ENCODE results near the gene PHLPP1.
"Not testable (repeated sequence)": the region's sequence is repeated elsewhere in the genome, so short reads cannot be mapped to it uniquely, and the experiment has no call there.

PHLPP1 gene

DNA sequence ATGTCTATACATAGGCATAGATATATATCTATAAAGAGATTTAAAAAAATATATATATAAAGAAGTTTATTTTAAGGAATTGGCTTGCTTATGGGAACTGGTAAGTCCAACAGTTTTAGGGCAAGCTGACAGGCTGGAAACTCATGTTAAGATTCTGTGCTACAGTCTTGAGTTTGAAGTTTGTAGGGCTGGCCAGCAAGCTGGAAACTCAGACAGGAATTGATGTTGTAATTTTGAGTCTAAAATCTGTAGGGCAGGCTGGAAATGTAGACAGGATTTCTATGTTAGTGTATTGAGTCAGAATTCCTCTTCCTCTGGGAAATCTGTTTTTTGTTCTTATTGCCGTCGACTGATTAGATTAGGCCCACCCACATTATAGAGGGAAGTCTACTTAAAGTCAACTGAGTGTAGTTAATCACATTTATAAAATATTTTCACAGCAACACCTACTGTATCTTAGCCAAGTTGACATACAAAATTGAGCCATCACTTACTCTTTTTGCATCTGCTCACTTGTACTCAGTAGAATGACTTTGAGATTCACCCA lies 60.8 kb downstream of the PHLPP1 start:
- no peak for DNase-seq

DNA sequence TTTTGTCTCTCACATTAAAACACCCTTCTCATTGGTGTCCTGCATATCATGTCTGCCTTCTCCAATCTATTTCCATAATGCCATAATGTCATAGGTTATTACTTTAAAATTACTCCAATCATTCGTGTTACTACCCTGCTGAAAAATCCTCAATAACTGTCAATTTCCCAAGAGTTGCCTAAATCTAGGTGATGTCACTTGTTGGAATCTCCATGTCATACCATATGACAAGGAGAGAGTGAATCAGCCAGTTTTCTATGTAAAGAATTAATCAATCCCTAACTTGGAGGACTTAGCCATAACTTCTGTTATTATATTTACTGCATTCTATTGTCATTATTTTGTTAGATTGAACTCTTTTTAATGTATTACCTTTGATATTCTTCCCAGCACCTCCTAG lies 62.5 kb downstream of the PHLPP1 start:
- DNase-seq, result no peak

DNA sequence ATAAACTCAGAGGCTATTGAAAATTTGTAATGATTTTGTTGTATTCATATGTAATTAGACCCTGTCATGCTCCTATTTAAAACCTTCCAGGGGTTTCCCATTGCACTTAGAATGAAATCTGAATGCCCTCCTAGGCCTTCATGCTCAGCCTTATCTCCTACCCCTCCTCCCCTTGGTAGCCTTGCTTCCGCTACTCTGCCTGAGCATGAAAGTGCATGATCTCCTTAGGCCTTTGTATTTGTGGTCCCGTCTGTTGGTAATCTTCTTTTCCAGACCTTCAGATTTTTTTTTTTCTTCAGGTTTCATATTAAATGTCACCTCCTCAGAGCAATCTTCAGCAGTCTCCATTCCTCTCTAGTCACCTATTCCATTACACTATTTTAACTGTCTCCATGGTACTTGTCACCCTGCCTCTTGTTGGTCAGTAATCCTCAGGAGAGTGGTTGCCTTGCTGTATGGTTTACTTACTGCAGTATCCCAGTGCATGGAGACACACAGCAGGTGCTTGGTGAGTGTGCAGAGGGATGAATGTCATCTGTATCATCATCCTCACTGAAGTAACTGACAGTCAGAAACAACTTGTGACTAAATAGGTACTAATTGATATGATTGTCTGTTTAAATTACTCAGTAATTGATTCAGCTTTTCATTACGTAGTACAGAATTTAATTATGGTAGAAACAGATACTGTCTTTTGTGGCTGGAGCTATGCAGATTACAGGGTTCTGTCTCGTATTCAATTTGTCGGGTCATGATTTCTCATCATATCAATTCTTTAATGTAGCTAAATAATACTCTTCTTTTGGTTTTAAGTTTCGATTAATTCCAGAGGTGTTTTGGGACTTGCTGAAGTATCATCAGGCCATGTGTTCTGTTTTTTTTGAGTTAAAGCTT lies 63.9 kb downstream of the PHLPP1 start:
- no peak for DNase-seq

DNA sequence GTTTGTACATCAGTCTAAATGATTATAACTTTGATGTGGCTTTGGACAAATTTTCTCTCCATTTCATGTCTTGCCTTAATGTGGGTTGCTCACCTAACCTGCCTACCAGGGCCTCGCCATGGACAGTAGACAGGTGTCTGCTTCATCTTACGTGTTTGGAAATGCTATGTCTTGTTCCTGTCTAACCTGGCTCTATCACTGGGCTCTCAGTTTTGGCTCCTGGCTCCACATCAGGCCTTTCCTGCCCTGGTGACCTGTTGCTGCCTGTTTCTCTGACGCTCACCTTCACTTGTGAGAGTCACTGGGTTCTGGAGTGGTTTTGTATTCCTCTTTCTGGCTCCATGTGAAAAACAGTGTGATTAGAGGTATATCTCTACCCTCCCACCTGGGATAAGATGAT lies 65.9 kb downstream of the PHLPP1 start:
- DNase-seq, result no peak

DNA sequence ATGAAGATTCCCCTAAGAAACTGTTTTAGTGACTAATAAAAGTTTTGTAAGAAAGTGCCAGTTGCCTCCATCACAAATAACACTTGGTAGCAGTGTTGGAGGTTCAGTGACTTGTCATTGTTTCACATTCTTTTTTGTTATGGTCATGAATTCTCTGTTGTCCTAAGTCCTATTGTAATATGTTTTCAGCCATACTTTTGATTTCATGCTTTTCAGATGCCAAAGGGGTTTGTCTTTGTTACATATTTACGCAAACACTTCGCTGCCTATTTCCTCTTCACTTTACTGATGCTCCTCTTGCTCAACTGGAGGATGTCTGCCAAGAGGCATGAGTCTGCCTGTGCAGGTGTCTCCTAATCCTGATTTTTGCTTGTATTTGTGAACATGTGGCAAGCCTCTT lies 66.6 kb downstream of the PHLPP1 start:
- DNase-seq, result no peak

DNA sequence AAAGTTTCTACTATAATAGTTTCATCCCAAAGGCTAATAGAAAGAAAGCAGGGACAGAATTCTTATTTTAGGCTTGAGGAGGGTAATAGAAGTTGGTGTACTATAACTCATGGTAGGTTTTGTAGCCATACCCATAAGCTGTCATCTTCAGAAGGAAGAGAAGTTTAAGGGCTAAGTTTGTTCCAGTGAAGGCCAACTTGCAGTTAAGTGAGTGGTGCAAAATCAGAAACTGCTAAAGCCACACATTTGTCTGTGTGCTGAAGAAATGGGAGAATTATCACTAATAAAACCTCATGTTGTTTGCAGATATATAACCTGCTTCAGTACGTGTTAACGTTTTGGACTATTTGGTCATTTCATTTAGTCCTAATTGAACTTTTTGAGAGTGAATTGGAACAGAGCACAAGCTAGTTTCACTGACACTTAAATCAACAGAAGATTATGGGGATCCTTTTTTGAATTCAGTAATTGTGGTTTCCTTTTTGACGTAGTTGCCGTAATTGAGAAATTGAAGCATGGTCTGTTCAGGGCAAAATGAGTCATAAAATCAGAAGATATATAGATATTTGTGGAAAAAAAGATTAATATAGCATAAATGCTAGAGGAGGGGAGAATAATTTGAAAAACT lies 69.1 kb downstream of the PHLPP1 start:
- no peak for DNase-seq

DNA sequence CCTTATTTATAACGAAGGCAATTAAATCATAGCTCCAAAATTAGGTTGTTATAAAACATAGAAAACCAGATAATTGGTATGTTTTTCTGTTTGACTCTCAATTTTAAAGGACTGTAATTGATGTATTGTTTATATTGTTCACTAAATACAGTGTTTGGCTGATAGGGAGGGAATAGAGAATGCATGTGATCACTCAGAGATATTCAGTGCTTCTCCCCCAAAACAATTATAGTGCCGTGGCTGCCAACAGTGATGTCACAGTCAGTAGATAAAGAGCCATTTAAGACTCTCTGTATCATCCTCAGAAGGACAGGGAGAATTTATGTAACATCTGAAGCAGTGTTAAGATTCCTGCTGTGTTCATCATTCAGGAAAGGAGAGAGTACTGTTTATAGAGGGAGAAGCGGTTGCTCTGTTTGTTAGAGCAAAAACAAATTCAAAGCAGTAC lies 69.6 kb downstream of the PHLPP1 start:
- DNase-seq, result no peak

DNA sequence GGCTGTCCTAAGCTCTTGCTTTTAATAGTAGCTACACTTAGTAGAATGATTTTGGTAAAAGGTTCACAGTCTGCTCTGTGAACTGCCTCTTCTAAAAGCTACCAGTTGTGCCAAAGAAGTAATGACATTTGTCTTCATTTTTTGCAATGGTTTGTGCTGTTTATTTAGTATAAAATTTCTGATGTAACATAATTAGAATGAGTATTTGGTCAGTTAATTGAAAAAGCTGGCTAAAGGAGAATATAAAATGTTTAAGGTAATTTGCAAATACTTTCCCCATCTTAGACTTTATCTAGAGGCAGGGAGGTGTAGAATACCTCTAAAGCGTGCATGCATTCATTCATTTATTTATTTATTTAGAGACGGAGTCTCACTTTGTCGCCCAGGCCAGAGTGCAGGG lies 71.3 kb downstream of the PHLPP1 start:
- no peak for DNase-seq

DNA sequence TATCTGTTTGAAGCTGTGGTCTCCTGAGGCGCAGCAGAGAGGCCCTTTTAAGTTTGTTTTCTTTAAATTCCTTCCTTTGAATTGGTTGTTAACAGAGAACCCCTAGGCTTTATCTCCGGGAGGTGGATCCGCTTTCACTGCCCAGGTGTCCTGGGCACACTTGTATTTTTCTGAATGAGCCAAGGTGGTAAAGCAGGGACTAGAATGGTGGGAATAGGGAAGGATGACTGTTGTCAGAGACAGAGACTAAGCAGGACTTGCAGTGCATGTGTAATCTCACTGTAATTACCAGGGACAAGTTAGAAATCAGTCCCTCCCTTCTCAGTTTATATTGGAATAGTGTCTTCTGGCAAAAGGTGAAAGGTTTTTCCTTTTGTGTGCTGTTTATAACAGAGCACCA lies 72.8 kb downstream of the PHLPP1 start:
- no peak for DNase-seq

DNA sequence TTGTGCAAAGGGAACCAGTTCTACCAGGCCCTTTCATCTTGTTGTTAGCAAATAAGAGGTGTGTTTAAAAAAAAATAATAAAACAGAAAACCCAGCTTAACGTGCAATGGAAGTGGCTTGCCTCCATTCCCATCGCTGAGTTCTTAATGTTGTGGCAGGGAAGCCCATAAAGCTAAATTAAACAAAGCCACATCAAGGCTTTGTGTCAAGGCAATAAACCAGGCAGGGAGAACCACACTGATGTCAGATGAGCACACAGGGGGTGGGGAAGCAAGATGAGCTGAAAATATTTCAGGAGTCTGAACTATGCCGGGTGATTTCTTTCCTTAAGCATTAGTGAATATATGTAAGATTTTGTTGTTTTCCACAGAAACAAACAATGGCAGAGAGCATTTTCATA lies 73.5 kb downstream of the PHLPP1 start:
- no peak for DNase-seq

DNA sequence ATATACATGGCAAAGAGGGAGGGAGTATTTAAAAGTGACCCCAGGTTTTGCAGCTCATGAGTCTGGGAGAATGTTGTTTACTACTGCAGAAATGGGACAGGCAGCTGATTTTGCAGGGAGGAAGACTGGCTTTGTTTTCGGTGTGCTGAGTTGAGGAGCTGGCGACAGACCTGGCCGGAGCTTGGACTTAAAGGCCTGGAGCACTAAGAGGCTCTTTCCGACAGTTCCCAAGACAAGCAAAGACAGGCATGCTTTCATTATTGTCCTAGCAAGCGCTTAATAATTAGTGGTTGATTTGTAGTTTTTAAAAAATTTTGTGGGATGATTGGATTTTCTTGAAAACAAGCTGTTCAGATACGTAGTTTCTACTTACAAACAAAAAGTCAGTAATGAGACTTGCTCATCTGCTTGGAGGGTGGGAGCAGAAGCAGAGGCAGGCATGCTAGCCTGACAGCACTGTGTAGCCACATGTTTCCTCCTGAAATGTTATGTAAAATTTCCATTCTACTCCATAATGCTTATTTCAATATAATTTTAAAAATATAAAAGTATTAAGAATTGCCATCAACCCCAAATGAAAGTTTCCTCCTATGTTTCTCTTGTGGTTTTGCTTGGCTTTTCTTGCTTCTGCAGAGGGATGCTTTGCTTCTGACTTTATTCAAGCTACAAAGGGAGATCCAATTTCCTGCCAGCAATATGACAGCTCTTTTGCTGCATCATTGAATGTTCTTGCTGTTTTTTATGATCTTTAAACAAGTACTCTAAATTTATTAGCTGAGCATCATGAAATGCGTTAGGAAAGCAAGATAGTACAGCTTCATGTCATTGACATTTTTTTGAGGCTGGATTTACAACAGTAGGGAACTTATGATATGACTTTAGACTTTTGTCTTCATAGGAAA lies 75.8 kb downstream of the PHLPP1 start:
- DNase-seq, result no peak

DNA sequence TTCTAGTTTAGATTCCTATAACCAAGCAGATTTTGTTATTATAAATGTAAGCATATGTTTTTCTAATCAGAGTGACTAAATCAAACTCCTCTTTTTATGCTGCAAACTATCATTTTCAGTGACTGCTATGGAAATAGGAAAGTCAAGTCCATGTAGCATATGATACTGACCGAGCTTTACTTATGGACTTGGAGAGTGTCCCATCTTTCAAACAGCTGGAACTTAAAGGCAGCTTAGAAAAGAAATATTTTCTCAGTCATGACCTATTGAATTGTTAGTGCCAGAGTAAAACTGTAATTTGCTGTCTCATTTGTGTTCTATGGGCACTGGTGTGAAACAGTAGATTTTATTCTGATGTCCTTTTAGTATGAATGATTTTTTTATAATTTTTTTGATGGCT lies 76.7 kb downstream of the PHLPP1 start:
- no peak for DNase-seq

DNA sequence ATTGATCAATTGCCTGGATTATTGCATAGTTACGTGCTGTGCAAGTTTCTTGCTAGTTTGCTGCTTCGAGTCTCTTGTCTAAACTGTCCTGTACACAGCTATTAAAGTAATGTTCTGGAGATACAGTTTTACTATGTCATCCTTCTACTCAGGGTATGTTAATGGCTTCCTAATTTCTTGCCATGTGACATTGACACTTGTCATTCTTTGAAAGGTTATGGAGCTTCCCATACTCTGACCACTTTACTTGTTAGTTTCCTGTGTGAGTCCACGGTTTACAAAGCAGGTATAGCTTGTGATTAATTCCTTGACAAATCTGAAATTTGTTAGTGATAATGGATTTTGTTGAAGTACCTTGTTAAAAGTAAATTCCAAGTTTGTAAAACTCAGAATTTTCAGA lies 80.5 kb downstream of the PHLPP1 start:
- DNase-seq, result no peak

DNA sequence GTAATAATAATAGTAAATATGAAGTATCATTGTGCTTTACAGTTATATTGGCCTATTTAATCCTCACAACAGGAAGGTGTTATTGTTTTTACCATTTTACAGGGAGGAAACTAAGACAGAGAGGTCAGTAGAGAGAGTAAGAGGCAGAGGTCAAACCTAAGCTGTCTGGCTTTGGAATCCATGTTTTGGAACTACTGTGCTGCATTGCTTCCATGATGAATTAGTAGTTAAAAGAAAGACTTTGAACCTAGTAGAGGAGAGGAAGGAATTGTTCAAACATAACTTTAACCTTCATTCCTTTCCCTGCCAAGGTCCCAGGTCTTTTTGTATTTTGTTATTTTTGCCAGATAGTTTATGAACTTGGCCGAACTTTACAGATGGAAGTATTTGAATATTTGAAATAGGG lies 80.9 kb downstream of the PHLPP1 start:
- DNase-seq, result no peak

DNA sequence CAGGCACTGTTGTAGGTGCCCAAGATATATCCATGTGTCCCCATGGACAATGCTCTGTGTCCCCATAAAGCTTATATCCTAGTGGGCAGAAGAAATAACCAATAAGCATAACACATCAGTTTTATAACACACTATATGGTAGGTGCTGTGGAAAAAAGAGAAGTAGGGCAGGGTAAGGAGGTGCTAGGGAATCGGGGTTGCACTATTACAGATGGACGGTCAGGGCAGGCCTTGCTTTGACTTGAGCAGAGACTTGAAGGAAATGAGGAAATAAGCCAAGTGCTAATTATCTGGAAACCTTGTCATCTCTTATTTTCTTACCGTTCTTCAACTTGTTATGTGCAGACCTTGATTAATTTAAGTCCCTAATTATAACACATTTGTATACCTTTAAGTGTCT lies 82.0 kb downstream of the PHLPP1 start:
- DNase-seq, result no peak

DNA sequence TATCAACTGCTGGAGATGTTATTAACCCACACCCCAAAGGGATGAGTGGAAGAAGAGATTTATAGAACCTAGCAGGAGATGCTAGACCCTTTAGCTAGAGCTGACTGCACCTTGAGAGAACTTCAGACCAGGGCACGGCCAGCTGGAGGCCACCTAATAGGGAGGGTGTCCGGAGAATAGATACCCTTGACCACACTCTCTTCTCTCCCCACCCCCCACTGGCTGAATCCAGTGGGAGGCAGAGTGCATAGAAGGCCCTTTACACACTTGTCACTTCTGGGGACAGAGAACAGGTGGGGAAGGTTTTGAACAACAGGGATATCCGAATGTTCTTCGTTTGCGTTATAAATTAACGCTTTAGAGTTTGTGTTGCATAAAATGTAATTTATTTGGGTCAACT lies 84.6 kb downstream of the PHLPP1 start:
- DNase-seq, result no peak

DNA sequence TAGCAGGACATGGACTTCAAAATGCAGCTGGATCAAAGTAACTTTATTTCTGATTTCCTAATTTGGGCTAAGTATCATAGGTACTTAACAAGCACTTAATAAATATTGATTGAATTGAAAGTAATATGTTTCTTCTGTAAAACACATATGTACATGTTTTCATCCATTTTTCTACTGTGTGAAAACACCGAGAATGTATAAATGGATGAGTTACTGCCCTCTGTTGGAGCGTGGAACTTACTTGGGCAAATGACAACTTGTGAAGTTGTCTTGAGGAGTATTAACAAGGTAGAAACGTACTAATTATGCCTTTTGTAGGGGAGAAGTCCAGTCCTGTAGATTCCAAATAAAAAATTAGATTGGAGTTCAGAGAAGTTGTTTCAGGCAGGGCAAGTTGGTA lies 87.2 kb downstream of the PHLPP1 start:
- DNase-seq, result no peak

DNA sequence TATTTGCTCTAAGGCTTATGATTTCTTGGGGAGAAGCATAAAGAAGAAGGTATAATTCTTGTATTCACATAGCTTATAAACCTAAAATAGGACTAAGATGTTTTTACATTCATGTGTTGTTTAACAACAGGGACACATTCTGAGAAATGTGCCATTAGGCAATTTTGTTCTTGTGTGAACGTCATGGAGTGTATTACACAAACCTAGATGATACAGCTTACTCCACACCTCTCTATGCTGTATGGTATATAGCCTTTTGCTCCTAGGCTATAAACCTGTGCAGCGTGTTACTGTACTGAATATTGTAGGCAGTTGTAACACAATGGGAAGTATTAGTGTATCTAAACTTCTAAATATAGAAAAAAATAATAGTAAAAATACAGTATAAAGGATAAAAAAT lies 92.1 kb downstream of the PHLPP1 start:
- DNase-seq, result no peak

DNA sequence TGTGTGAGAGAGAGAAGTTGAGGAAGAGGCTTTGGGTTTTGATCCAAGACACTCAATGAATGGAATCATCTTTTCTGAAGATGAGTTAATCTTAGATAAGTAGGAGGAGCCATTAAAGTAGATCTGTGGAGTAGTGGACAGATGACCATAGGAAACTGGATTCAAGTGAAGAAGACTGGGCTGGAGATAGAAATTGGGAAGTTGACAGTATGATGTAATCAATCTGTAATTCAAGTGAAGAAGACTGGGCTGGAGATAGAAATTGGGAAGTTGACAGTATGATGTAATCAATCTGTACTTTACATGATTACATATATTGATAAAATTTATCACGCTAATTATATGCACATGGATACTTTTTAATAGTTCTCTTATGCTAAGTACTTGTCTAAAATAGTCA lies 92.8 kb downstream of the PHLPP1 start:
- DNase-seq, result no peak

DNA sequence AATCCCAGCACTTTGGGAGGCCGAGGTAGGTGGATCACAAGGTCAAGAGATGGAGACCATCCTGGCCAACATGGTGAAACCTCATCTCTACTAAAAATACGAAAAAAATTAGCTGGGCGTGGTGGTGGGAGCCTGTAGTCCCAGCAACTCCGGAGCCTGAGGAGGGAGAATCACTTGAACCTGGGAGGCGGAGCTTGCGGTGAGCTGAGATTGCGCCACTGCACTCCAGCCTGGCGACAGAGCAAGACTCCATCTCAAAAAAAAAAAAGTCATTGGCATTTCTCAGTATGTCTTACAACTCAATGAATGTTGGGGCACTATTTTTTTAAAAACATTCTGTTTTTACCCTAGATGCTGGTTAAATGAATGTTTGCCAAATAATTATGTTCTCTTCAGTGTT lies 94.1 kb downstream of the PHLPP1 start:
- DNase-seq, result not testable (repeated sequence)

DNA sequence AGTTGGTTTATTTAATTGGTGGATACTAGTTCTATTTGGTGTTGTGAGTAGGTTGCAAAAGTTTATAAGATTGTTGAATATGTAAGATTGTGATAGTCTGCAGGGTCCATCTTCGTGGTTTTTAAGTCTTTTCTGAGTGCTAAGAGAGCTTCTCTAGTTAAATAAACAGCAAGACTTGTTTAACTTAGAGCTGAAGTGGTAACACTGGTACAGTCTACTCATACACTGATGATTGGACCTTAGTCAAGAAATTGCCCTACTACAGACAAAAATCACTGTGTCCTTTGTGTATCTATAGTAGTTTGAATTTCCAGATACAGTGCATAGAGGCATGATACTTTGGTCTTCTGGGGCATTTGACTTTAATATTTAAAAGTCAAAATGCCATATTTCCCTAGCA lies 94.6 kb downstream of the PHLPP1 start:
- DNase-seq, result no peak

DNA sequence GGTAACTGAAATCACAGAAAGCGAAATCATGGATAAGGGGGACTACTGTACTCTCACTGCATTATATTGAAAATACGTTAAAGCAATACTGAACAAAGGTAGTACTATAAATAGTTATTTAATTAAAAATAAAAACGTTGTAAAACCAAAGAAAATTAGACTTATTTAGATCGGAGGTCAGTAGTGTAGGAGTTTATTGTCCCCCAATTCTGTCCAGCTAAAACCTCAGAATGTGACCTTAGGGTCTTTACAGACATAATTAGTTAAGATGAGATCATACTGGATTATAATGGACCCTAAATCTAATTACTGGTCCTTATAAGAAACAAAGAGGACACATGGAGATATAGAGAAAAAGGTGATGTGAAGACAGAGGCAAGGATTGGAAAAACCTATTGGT lies 95.3 kb downstream of the PHLPP1 start:
- DNase-seq, result no peak

DNA sequence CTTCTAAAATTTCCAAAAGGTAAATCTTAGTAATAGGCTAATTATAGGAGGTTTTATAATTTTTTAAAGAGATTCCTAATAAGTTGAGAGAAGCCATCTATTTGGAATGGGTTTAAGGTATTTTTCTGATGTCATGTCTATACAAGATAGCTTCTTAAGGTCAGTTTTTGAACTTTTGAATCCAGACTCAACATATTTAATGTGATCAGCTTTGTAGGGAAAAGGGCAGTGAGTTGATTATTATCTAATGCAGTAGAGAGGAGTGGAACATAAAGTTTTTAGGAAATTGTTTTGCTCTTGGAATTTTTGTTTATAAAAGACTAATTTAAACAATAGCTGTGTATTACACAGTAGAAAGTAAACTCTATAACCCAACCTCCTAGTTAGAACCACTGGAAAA lies 96.3 kb downstream of the PHLPP1 start:
- no peak for DNase-seq

Data from NCI-H1048 (cell line).